HL-60/S4 treated with retinoic acid at 250 ng/mL for 4 days and 3 days (cell line): ENCODE data around the gene TCF7L2.

Experiments used
- in situ Hi-C: fragments of 300-500 bp; cut with MboI; formaldehyde crosslinking; loops from 2 replicates; pipeline ENCODE4 v1.7.0; 2022; ENCODE audit warnings: low sequenced_read_pairs

The TCF7L2 gene

DNA sequence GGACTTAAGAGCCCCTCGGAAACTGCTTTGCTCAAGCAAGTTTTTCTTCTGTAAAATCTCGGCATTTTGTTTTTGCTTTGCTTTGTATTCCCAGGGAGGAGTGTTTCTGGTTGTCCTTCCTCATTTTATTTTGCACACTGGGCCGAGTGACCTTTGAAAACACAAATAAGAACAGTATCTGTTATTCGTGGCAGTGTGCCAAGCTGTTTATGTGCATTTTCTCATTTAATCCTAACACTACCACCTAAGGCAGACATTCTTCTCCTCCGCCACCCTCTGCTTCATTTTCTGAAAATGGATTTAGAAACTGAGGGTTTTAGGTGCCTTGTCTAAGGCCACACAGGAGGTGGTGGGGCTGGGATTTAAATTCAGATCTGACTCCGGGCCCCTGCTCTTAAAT lies 218.5 kb downstream of the TCF7L2 start:
- in situ Hi-C loops: no loop called here

DNA sequence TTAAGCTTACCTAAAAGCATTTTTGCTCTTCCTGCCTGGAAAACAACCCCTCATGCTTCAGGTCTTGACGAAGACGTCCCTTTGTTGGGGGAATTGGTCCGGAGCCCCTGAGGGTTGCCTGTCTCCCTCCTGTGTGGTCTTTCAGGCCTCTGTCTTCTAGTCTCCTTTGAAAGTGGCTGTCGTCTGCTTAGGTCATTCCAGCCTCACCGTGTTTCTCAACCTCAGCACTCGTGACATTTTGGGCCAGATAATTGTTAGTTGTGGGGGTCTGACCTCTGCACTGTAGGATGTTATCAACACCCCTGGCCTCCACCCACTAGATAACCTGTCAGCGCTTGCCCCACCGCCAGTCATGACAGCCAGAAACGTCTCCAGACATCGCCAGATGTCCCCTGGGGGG lies 219.1 kb downstream of the TCF7L2 start:
- in situ Hi-C loops: no loop called here

DNA sequence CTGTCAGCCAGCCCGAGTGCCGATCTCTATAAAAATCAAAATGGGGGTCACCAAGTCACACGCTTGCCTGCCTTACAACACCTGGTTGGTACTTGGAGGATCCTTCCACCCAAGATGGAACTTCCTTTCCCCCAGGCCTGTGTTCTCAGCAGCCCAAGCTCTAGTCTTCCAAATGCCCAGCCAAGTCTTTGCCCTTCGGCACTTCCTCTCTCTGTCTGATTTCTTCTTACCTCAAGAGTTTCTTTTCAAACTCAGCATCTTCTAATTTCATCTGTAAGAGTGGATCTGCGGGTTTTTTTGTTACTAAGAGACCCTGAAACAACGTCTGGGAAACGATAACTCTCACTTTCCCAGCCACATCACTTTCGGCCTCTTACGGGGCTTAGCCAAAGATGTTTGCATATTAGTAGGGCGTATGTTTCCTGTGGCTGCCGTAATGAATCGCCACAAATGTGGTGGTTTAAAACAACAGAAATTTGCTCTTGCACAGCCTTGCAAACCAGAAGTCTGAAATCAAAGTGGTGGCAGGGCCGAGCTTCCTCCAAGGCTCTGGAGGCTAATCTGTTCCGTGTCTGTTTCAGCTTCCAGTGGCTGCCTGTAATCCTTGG lies 219.9 kb downstream of the TCF7L2 start:
- in situ Hi-C loops: no loop called here

DNA sequence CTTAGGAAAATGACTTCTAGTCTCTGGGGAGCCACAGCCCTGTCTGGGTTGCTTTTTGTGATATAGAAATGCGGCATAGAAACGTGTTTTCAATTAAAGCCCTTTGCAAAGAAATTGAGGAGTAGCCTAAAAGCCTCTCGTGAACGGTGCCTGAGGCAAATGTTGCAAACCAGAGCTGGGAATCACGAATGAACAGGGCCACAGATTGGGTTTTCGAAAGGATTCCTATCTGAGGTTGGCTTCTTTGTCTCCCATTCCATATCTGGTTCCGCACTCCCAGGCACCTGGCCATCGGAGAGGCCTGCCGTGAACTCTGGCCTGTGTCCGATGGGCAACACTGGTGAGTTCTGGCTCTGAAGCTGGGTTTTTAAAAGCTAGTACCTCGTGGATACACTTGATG lies 221.6 kb downstream of the TCF7L2 start:
- in situ Hi-C loops: no loop called here

DNA sequence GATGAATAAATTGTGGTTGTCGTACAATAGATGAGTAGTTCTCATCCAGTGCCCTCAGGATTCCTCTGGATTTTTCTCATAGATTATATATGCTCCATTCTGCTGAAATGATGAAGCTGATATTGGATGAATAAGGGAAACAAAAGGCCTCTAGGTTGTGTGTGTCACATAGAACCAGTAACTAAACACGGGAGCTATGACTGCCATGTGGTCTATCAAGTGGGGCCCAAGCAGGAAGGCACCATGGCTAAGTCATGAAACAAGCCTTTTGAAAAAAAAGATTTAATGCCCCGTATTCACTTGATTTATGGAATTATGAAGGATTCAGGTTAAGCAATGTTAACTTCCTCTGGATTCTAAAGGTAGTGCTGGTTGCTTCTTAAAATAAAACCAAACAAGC lies 225.1 kb downstream of the TCF7L2 start:
- in situ Hi-C loops: no loop called here

DNA sequence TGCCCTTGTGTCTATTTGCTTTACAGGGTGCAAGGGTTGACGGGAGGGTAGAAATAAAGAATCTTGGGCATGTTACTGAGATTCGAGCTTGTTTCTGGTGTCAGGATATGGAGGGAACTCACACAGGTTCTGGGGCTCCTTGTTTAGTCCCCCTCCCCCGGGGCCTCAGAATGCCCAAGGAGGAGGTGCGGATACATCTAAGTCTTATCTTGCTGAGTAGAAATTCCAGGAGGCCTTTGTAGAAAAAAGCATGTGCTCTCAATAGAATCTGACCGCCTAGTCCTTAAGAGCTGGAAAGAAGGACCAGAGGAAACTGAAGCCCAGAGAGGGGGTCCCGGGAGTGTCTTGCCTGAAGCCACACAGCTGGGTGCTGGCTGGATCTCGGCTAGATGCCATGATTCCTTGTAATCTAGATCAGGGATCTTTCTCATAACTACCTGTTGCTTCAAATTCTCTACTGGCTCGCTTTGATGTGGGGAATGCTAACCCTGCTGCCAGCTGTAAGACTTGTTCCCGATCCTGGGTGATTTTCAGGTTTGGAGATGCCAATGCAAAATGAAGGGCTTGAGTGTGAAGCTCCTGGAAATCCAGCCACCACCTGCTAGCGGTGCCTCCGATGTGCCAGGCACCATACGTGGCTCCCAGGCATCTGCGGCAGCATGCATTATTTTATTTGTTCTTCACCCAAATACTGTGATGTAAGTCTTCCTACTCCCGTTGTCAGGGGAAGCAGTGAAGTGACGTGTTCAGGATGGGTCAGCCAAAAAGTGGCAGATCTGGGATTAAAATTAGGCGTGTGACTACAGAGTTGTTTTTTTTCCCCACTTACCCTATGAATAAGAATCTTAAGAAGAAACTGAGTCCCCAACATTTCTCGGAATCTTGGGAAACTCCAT lies 226.0 kb downstream of the TCF7L2 start:
- in situ Hi-C loops: no loop called here

DNA sequence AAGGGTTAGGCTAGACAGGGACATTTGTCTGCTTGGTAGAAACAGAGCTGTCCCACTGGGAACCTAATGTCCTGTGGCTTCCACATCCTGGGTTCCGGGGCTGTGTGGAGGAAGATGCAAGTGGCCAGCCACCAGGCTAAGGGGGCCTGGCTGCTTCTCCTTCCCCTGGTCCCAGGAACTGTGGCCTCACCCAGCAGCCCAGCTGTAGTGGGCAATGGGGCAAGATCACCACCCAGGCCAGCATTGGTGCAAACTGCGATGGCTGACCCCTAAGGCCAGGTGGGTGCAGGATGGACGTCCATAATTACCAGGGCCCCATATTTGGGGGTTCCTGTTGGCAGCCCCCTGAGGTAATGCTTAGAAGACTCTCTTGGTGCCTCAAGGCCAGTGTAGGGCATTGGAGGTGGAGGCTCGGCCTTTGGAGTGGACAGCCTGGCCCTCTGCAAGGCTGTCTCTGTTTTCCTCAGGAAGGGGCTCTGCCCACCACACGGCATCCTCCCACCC lies 226.7 kb downstream of the TCF7L2 start:
- in situ Hi-C loops: no loop called here

DNA sequence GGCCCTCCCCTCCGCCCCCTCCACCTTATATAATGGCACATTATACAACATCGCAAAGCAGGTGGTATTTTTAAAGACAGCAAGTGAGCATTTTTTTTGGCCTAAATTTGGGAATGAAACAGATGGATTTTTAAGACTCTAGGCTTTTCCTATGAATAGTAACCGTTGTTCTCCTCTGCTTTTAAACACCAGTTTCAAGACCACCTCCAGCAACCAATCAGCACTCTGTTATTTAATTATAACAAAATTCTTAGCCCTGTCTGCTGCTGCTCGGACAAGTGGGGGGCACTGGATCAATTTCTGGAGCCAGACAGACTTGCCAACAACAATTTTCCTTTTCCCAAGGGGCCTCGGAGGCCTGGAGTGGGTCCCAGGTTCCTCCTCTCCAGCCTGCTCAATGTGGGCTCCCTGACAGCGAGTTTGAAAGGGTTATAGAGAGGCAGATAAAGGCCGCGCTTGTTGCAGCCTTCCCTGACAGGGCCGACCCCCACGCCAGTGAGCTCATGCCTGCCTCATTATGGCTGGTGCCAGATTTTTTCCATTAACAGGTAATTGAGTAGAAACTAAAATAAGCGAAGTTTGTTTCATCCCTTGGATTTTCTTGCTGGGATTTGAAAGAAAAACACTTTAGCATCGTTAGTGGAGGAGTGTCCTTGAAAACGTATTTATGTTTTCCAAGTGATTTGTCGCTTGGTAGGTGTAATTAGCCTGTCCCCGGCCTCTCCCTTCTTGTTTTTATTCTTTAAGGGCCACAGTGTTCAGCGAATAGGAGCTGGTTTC lies 227.3 kb downstream of the TCF7L2 start:
- in situ Hi-C loops: no loop called here

DNA sequence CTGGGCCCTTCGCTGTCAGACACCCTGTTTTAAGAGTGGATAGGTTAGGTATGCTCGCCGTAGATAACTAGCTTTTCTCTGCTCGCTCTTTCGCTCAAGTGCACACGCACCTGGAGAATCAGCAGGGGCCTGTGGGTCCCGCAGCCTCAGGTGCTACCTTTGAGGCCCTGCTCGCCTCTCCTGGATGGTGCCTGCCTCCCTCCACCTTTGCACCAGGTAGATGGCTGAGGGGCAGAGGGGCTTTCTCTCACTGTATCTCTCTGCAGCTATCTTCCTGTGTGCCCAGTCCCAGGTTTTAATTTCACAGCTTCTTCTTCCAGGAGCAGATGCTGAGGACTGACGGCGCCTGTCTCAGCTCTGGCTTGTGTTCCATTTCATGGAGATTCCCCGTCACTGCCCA lies 227.9 kb downstream of the TCF7L2 start:
- in situ Hi-C loops: no loop called here

DNA sequence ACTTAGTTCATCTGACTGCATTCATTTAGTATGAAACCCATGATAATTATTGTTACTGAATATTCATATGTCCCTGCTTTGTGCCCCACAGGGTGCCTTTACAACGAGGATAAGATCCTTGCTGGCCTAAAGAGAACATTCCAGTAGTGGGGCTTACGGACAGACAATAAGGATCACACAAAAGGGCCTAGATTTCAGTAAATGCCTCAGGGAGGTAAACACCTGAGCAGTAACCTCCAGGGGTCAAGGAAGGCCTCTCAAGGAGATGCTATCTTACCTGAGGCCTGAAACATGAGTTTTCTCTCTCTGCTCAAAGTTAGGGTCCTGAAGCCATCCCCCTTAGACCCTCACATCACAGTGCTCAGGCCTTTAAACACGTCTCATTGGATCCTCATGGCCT lies 228.7 kb downstream of the TCF7L2 start:
- in situ Hi-C loops: no loop called here

DNA sequence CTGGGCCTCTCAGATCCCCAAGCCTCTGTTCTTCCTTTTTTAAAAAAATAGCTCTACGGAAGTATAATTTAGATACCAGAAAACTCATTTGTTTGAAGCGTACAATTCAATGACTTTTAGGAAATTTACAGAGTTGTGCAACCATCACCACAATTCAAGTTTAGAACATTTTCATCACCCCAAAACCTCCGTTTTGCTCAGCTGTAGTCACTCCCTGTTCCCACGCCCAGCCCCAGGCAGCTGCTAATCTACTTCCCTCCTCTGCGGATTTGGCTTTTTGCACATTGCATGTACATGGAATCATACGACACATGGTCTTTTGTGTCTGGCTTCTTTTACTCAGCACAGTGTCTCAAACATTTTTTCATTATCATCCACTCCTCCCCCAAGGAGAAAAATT lies 229.2 kb downstream of the TCF7L2 start:
- in situ Hi-C loops: no loop called here

DNA sequence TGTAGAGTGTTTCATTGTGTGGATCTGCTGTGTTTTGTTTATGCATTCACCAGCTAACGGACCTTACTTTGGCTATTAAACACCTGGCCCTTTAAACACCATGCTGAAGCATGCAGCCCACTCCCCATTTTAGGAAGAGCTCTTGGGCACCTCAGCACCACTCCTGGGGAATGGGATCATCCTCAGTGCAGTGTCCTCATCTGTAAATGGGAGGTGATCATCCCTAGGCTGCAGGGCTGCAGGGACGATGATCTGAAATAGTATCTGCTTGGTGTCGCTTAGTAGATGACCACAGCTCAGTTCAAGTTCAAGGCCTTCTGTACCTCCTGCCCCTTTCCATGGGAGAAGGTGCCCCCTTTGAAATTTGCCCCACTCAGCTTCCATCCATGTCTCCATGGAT lies 229.9 kb downstream of the TCF7L2 start:
- in situ Hi-C loops: no loop called here

DNA sequence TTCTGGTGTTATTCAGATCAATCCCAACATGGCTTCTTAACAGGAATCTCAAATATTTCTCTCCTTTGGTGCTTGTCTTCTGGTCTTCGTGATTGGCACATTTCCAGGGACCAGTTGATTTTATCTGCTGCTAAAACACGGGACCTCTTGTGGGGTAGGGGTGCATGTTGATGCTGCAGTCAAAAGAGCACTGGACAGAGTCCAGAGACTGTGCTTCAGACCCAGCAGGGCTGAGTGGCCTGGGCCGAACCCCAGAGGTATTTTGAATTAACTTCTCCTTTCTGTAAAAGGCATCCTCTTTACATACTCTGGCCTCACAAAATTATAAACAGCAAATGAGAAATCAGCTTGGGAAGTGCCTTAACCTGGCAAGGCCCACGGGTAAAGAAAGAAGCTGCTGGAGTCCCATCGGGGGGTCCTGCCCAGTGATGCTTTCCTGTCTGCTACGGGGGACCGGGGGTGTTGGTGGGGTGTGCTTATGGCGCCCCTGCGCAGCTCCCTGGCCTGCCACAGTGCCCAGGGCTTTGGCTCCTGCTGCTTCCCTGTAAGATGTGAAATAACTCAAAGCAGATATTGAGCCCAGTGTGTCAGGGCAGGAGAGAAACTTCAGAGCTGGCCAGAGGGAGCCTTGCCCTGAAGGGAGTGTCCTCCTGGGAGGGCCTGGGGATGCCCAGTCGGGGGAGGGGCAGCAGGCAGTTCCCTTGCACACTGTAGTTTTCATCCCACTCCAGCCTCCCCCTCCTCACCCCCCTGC lies 230.5 kb downstream of the TCF7L2 start:
- in situ Hi-C loops: no loop called here

DNA sequence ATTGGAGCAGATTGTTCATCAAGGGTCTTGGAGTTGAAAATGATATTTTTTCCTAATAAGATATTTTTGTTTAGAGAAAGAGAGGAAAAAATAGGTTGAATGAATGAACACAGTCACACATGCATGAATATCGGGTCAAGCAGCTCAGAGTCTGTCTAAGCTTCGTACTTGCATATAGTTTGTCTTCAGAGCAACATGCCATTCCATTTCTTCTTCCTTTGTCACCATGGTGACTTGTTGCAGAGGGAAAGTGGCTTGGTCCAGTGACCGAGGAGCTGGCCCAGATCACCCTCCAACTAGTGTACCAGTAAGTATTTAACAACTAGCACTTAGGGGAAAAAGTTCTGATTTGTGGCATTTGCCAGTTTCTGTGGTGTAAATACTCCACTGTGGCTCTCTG lies 232.1 kb downstream of the TCF7L2 start:
- in situ Hi-C loops: no loop called here

DNA sequence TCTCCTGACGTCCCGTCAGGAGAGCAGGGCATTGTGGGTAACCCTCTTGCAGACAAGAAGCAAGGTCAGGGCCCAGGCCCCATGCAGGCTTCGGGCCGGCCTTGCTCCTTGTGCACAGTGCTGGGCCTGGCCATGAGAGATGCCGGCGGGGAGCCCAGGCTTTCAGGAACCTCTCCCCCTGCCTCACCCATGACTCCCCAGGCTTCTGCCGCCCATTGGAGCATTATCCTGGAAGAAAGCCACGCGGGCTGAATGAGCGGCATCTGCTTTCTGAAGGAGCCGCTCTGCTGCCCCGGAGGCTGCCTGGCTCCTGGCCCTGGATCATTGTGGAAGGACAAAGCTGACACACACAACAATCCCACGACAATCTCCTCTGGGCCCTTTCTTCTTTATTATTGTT lies 233.5 kb downstream of the TCF7L2 start:
- in situ Hi-C loops: no loop called here

DNA sequence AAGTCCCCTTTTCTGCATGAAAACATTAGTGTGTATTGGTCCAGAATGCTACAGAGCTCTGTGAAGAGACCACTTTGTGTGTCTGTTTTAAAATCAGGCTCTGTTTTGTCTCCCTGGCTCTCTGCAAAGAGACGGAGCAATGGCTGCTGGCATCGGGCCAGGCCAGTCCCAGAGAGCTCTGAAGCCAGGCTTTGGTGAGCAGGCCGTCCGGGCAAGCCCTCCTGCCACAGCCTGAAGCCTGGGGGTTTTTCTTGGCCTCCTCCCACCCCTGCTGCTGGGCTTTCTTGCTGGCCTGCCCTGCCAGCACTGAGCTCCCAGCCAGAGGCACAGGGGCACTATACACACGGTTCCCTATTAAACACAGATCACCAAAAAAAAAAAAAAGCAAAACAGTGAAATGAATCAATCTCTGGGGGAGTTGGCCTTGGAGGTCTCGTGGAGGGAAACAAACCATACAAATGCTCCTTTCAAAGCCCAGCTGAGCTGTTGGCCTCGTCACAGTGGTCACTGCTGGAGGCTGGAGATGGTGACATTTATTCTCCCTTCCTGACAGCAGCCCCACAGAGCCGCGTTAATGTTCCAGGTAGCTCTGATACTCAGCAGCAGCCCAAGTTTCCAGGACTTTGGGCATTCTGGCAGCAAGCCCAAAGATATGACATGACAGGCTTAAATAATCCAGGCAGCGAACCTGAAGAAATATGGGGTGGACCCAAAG lies 237.2 kb downstream of the TCF7L2 start:
- in situ Hi-C loops: no loop called here

DNA sequence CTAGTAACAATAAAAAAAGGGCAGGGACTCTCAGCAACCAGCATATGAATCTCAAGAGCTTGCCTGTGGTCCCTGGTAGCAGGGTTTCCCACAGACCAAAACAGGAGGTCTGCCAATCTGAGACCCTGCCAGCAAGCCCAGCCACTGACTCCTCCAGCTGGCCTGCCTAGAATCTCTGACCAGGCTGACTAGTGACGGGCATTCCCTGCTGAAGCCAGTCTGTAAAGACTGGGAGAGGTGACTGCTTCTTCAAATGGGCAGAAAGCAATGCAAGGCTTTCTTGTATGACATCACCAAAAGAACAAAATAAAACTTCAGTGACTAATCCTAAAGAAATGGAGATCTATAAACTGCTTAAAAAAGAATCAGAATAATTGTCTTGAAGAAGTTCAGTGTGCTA lies 249.4 kb downstream of the TCF7L2 start:
- in situ Hi-C loops: no loop called here

DNA sequence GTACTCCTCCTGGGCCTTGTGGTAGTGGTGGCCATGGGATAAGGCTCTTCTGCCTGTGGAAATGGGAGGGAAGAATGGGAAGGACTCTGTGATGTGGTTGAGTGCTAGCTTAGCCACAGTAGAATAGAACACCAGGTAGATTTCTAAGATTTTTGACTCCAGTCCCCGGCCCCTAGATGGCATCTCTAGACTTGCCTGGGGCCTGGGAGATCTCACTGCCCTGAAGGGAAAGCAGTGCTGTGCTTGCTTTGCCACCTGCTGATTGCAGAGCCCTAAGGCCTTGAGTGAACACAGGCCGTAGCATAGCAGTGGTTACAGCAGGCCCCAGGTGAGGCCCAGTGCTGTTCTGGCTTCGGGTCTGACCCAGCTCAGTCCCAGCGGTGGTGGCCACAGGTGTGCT lies 252.0 kb downstream of the TCF7L2 start:
- in situ Hi-C loops: no loop called here

DNA sequence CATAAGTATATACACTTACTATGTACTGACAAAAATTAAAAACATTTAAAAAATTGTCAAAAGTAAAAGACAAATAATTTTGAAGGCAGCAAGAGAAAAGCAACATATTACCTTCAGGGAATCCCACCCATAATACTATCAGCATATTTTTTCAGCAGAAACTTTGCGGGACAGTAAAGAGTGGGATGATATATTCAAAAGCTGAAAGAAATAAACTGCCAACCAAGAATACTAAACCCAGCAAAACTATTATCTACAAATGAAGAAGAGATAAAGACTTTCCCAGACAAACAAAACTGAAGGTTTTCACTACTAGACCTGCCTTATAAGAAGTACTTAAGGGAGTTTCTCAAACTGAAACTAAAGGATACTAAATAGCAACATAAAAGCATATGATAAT lies 257.9 kb downstream of the TCF7L2 start:
- in situ Hi-C loops: no loop called here

DNA sequence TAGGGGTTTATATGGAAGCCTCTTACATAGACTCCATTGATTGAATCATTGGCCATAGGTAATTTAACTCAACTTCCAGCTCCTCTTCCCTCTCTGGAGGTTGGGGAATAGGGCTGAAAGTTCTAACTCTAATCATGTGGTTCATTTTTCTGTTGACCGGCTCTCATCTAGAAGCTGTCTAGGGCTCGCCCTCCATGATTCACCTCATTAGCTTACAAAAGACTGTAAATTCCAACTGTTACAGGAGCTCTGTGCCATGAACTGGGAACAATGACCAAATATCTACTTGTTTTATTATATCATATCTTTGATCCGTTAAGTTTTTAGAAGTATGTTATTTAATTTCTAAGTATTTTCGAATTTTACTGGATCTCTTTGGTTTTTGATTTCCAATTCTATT lies 263.0 kb downstream of the TCF7L2 start:
- in situ Hi-C loops: no loop called here
